HUES6 (cell line): Measurements from ENCODE around the gene TTLL13.
"Not testable (repeated sequence)": the region's sequence is repeated elsewhere in the genome, so short reads cannot be mapped to it uniquely, and the experiment has no call there.

ENCODE experiments used
- H3K27ac ChIP-seq: 2 replicates; pipeline ENCODE4 v1.7.0; 2013; ENCODE audit warnings: low read depth, mild to moderate bottlenecking, low read length, inconsistent platforms
- H3K27me3 ChIP-seq: 2 replicates; pipeline ENCODE4 v1.6.1; 2013; ENCODE audit warnings: low read length; ENCODE audit not compliant: control insufficient read depth, insufficient read depth
- H3K36me3 ChIP-seq: 2 replicates; pipeline ENCODE4 v1.6.1; 2013; ENCODE audit warnings: low read length; ENCODE audit not compliant: control insufficient read depth, insufficient read depth
- H3K4me1 ChIP-seq: 2 replicates; pipeline ENCODE4 v1.6.1; 2013; ENCODE audit warnings: low read length; ENCODE audit not compliant: control insufficient read depth, insufficient read depth
- H3K4me3 ChIP-seq: 2 replicates; pipeline ENCODE4 v1.5.1; 2013; ENCODE audit warnings: low read depth, low read length
- H3K9ac ChIP-seq: one replicate; pipeline ENCODE4 v1.6.1; 2013; ENCODE audit warnings: mild to moderate bottlenecking, low read length
- H3K9me3 ChIP-seq: 2 replicates; pipeline ENCODE4 v1.6.1; 2013; ENCODE audit warnings: low read depth, low read length; ENCODE audit not compliant: control insufficient read depth, insufficient read depth

TTLL13 gene

GRCh38 chr15:90241343-90242192, 7.8 kb upstream of the TTLL13 start:
- Histone ChIP-seq H3K4me1 (no peaks in the 10 kb centered on the region), H3K9me3 (no peaks in the 10 kb centered on the region), H3K27ac (no peak overlapping the region), H3K4me3 (no peak overlapping the region), H3K36me3 (0 out of 2 replicates have a peak, but pooled peaks cover 3% of the 10 kb centered on the region), H3K27me3 (no peaks in the 10 kb centered on the region), H3K9ac (no peak overlapping the region)

GRCh38 chr15:90243943-90244639, 5.3 kb upstream of the TTLL13 start:
- Histone ChIP-seq H3K36me3 (no peaks in the 10 kb centered on the region), H3K27ac (no peak overlapping the region), H3K4me3 (no peak overlapping the region), H3K27me3 (no peaks in the 10 kb centered on the region), H3K9ac (no peak overlapping the region), H3K9me3 (no peaks in the 10 kb centered on the region), H3K4me1 (no peaks in the 10 kb centered on the region)

- Histone ChIP-seq H3K27me3 (peaks cover 4% of the 10 kb centered on the region), H3K9me3 (no peaks in the 10 kb centered on the region), H3K27ac (no peak overlapping the region), H3K4me1 (peaks cover 8% of the 10 kb centered on the region; the same call in 1 of the 2 replicates), H3K36me3 (no peaks in the 10 kb centered on the region), H3K4me3 (no peak overlapping the region; the same call in 1 of the 2 replicates), H3K9ac (no peak overlapping the region)
These were observed 560 bp upstream of the TTLL13 start for GRCh38 chr15:90248789-90249202.

GRCh38 chr15:90257776-90258175, 8.4 kb downstream of the TTLL13 start:
- no peak overlapping the region for H3K4me3 ChIP-seq

GRCh38 chr15:90259524-90259923, 10.2 kb downstream of the TTLL13 start:
- Histone ChIP-seq H3K4me1 (peaks cover under 1% of the 10 kb centered on the region), H3K4me3 (no peak overlapping the region), H3K9ac (no peak overlapping the region), H3K36me3 (no peaks in the 10 kb centered on the region), H3K27ac (no peak overlapping the region), H3K9me3 (no peaks in the 10 kb centered on the region), H3K27me3 (no peaks in the 10 kb centered on the region)

More at GRCh38 chr15:90257776-90258175, 8.4 kb downstream of the TTLL13 start:
- Histone ChIP-seq H3K4me1 (no peaks in the 10 kb centered on the region; the same call in 1 of the 2 replicates), H3K27ac (no peak overlapping the region), H3K36me3 (no peaks in the 10 kb centered on the region), H3K9me3 (no peaks in the 10 kb centered on the region), H3K9ac (no peak overlapping the region), H3K27me3 (no peaks in the 10 kb centered on the region)

- not testable (repeated sequence) for H3K27ac ChIP-seq, H3K36me3 ChIP-seq, H3K4me3 ChIP-seq, H3K4me1 ChIP-seq, H3K9me3 ChIP-seq, H3K27me3 ChIP-seq, H3K9ac ChIP-seq
These were observed 11.4 kb downstream of the TTLL13 start for GRCh38 chr15:90260731-90261130.

GRCh38 chr15:90261811-90262210, 12.5 kb downstream of the TTLL13 start:
- no peaks in the 10 kb centered on the region for H3K9me3 ChIP-seq
- H3K4me3 ChIP-seq: no peak overlapping the region
- H3K4me1 ChIP-seq: peaks cover 4% of the 10 kb centered on the region
- H3K27me3 ChIP-seq: no peaks in the 10 kb centered on the region
- peaks cover 3% of the 10 kb centered on the region; the same call in 1 of the 2 replicates for H3K36me3 ChIP-seq
- H3K9ac ChIP-seq: no peak overlapping the region
- H3K27ac ChIP-seq: no peak overlapping the region

- peaks cover 7% of the 10 kb centered on the region for H3K4me1 ChIP-seq
- no peak overlapping the region for H3K27ac ChIP-seq
- H3K27me3 ChIP-seq: no peaks in the 10 kb centered on the region
- no peak overlapping the region for H3K4me3 ChIP-seq
- H3K9me3 ChIP-seq: no peaks in the 10 kb centered on the region
- H3K36me3 ChIP-seq: peaks cover 8% of the 10 kb centered on the region
- H3K9ac ChIP-seq: no peak overlapping the region
These were observed 13.1 kb downstream of the TTLL13 start for GRCh38 chr15:90262426-90262825.

GRCh38 chr15:90264671-90265070, 15.3 kb downstream of the TTLL13 start:
- Histone ChIP-seq H3K9me3 (no peaks in the 10 kb centered on the region), H3K36me3 (peaks cover 18% of the 10 kb centered on the region), H3K4me3 (peak overlapping the region; percentile 91), H3K4me1 (peaks cover 10% of the 10 kb centered on the region), H3K9ac (peak overlapping the region; percentile 79), H3K27me3 (no peaks in the 10 kb centered on the region), H3K27ac (peak overlapping the region; percentile 71; the same call in 1 of the 2 replicates)

GRCh38 chr15:90265271-90266060, 16.1 kb downstream of the TTLL13 start, which contains the start of gene NGRN:
NGRN (plus strand) TSS chr15:90265672; CDS start chr15:90265713, 41 bp downstream.
- peaks cover 10% of the 10 kb centered on the region for H3K4me1 ChIP-seq
- peak within 1 kb of the TSS; percentile 79 for H3K9ac ChIP-seq
- peak within 1 kb of the TSS; percentile 91 for H3K4me3 ChIP-seq
- H3K36me3 ChIP-seq: peaks cover 26% of the 10 kb centered on the region
- no peaks in the 10 kb centered on the region for H3K27me3 ChIP-seq
- no peaks in the 10 kb centered on the region for H3K9me3 ChIP-seq
- peak within 1 kb of the TSS; percentile 71 for H3K27ac ChIP-seq
